Neural progenitor cell (in vitro differentiated cells): ENCODE measurements around the gene SRP72.

Experiments used
- CTCF ChIP-seq: fragments of 200-600 bp; sonication (generic); IDR thresholded peaks from 2 replicates; pipeline ENCODE4 v1.5.1; 2017; ENCODE audit warnings: antibody characterized with exemption, mild to moderate bottlenecking
- EZH2phosphoT487 ChIP-seq: fragments of 200-600 bp; sonication (generic); IDR thresholded peaks from 2 replicates; pipeline ENCODE4 v1.6.1; 2017; ENCODE audit warnings: antibody characterized with exemption

- TF ChIP-seq CTCF (no peak), EZH2phosphoT487 (no peak)
These were observed 68.5 kb downstream of the SRP72 start for GRCh38 chr4:56535915-56536314.
